Measurements from ENCODE around the gene ERBB2. TPM values are rescaled to one million over a fixed set of nuclear protein-coding genes. Genes with fewer than 3 reads are reported as not detected.

ERBB2 gene
- total and polyA plus RNA-seq, 12 donors: 40.3 to 89.1 (median 66.1) TPM

- Histone ChIP-seq H3K9me3 (no peaks in the 10 kb centered on the region), H3K4me3 (no peak overlapping the region), H3K36me3 (no peaks in the 10 kb centered on the region), H3K27ac (no peak overlapping the region), H3K27me3 (peaks cover 0 to 56% (median 42%) of the 10 kb centered on the region in 7 donors), H3K4me1 (peaks cover 0 to 35% (median 28%) of the 10 kb centered on the region in 9 donors)
- DNase-seq (no peak), ATAC-seq (no peak)
- intact Hi-C loops (cut with DNase I): no loop called here
- TF ChIP-seq CTCF (IDR thresholded peaks at IDR 0.05): no peak
- WGBS, 2 donors: 73 to 77% methylated on average over 2 of the region's 2 CpGs
Observed at GRCh38 chr17:39735882-39736281, 36.0 kb downstream of the ERBB2 start.

- no peak for TF ChIP-seq CTCF (IDR thresholded peaks at IDR 0.05)
- Histone ChIP-seq H3K4me3 (no peak overlapping the region), H3K27me3 (peaks cover 0 to 63% (median 48%) of the 10 kb centered on the region in 7 donors), H3K36me3 (no peaks in the 10 kb centered on the region), H3K9me3 (no peaks in the 10 kb centered on the region), H3K4me1 (peaks cover 0 to 40% (median 35%) of the 10 kb centered on the region in 9 donors), H3K27ac (no peak overlapping the region)
- intact Hi-C loops (cut with DNase I): no loop called here
- 76 to 81% methylated on average over 10 of the region's 10 CpGs for WGBS, 2 donors
- no peak for DNase-seq
- no peak for ATAC-seq
Observed at GRCh38 chr17:39736319-39737165, 36.7 kb downstream of the ERBB2 start.

GRCh38 chr17:39737206-39737759 lies 37.4 kb downstream of the ERBB2 start:
- Histone ChIP-seq H3K9me3 (no peaks in the 10 kb centered on the region), H3K4me1 (peaks cover 0 to 42% (median 35%) of the 10 kb centered on the region in 9 donors), H3K27ac (no peak overlapping the region), H3K4me3 (peak overlapping the region in 4 of 10 donors; percentile 12 to 42 (median 24)), H3K27me3 (peaks cover 0 to 67% (median 54%) of the 10 kb centered on the region in 7 donors), H3K36me3 (no peaks in the 10 kb centered on the region)
- WGBS, 2 donors: 57 to 63% methylated on average over 13 of the region's 13 CpGs
- no peak for TF ChIP-seq CTCF (IDR thresholded peaks at IDR 0.05)
- DNase-seq (no peak), ATAC-seq (peak in 1 of 8 donors; percentile 3)
- intact Hi-C loops (cut with DNase I): no loop called here

GRCh38 chr17:39737760-39738567 lies 38.1 kb downstream of the ERBB2 start, which contains the start of gene GRB7:
TSS of gene GRB7 (plus strand) at chr17:39737938. CDS start at chr17:39742302, 4,364 bp downstream.
- Histone ChIP-seq H3K36me3 (no peaks in the 10 kb centered on the region), H3K4me3 (peak within 1 kb of the TSS in 9 of 10 donors; percentile 7 to 50 (median 33)), H3K9me3 (no peaks in the 10 kb centered on the region), H3K27me3 (peaks cover 0 to 73% (median 58%) of the 10 kb centered on the region in 7 donors), H3K4me1 (peaks cover 0 to 42% (median 35%) of the 10 kb centered on the region in 9 donors), H3K27ac (no peak within 1 kb of the TSS)
- DNase-seq (no peak), ATAC-seq (peak; percentile 22 to 65 (median 42))
- WGBS, 2 donors: 7 to 10% methylated on average over 34 of the region's 34 CpGs
- TF ChIP-seq CTCF (IDR thresholded peaks at IDR 0.05): no peak
- intact Hi-C loops (cut with DNase I): no loop called here
